Choroid plexus epithelial cell (primary cell): ENCODE results near the gene MAN2A2.

Experiments
- DNase-seq: peaks from one replicate; pipeline ENCODE4 v3.0.0-alpha.2; 2010; ENCODE audit warnings: low read depth
- H3K4me3 ChIP-seq: 2 replicates; pipeline ENCODE4 v1.5.1; 2011; ENCODE audit warnings: low read depth, mild to moderate bottlenecking, control low read depth, low read length, moderate library complexity
- CTCF ChIP-seq: conservative IDR thresholded peaks from 2 replicates; pipeline ENCODE4 v1.5.1; 2011; ENCODE audit warnings: low read depth, mild to moderate bottlenecking, control low read depth, inconsistent platforms, low read length, moderate library complexity

MAN2A2 gene

GRCh38 chr15:90866161-90866715 is 36.9 kb upstream of the MAN2A2 start:
- no peak for DNase-seq
- TF ChIP-seq CTCF = no peak
- H3K4me3 ChIP-seq = no peak overlapping the region

- no peak for DNase-seq
- TF ChIP-seq CTCF = no peak
- no peak overlapping the region for H3K4me3 ChIP-seq
Observed at GRCh38 chr15:90866800-90867199, 36.3 kb upstream of the MAN2A2 start.

GRCh38 chr15:90868261-90868689 is 34.8 kb upstream of the MAN2A2 start, which contains the start of gene FURIN:
TSS of gene FURIN (plus strand) at chr15:90868588. CDS start at chr15:90875741, 7,153 bp downstream.
- no peak for TF ChIP-seq CTCF
- H3K4me3 ChIP-seq = no peak within 1 kb of the TSS
- DNase-seq = no peak

GRCh38 chr15:90869140-90869541 is 34.0 kb upstream of the MAN2A2 start:
- no peak for DNase-seq
- H3K4me3 ChIP-seq = no peak overlapping the region
- TF ChIP-seq CTCF = no peak

GRCh38 chr15:90869601-90870353 is 33.3 kb upstream of the MAN2A2 start:
- no peak for TF ChIP-seq CTCF
- peak; percentile 81 for DNase-seq
- no peak overlapping the region for H3K4me3 ChIP-seq

GRCh38 chr15:90870354-90871138 is 32.6 kb upstream of the MAN2A2 start:
- H3K4me3 ChIP-seq = peak overlapping the region; percentile 72
- DNase-seq = peak; percentile 30
- TF ChIP-seq CTCF = no peak
